ENCODE data around the gene CTSZ. TPM values are rescaled to one million over a fixed set of nuclear protein-coding genes. Genes with fewer than 3 reads are reported as not detected.
"Not testable (repeated sequence)": the region's sequence is repeated elsewhere in the genome, so short reads cannot be mapped to it uniquely, and the experiment has no call there.

CTSZ gene
- total RNA-seq, 4 donors from 2014 or later, result 165 to 410 (median 217) TPM

DNA sequence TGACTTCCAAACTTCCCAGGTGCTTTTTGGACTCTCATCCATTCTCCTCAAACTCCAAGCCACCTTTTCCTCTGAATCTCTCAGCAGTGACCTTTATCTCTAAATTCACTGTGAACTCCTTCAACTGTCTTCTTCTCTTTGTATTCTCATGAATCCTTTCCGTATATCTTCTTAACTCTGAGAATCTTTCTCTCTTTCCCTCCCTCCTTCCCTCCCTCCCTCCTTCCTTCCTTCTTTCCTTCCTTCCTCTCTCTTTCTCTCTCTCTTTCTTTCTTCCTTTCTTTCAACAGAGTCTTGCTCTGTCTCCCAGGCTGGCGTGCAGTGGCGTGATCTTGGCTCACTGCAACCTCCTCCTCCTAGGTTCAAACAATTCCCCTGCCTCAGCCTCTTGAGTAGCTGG is 39.8 kb upstream of the CTSZ start:
- TF ChIP-seq, protein P1, sequence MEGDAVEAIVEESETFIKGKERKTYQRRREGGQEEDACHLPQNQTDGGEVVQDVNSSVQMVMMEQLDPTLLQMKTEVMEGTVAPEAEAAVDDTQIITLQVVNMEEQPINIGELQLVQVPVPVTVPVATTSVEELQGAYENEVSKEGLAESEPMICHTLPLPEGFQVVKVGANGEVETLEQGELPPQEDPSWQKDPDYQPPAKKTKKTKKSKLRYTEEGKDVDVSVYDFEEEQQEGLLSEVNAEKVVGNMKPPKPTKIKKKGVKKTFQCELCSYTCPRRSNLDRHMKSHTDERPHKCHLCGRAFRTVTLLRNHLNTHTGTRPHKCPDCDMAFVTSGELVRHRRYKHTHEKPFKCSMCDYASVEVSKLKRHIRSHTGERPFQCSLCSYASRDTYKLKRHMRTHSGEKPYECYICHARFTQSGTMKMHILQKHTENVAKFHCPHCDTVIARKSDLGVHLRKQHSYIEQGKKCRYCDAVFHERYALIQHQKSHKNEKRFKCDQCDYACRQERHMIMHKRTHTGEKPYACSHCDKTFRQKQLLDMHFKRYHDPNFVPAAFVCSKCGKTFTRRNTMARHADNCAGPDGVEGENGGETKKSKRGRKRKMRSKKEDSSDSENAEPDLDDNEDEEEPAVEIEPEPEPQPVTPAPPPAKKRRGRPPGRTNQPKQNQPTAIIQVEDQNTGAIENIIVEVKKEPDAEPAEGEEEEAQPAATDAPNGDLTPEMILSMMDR (IDR thresholded peaks at IDR 0.05), result no peak
- no peak for DNase-seq (ENCODE audit: low spot score)
- ATAC-seq (ENCODE audit: low FRiP score), result no peak

DNA sequence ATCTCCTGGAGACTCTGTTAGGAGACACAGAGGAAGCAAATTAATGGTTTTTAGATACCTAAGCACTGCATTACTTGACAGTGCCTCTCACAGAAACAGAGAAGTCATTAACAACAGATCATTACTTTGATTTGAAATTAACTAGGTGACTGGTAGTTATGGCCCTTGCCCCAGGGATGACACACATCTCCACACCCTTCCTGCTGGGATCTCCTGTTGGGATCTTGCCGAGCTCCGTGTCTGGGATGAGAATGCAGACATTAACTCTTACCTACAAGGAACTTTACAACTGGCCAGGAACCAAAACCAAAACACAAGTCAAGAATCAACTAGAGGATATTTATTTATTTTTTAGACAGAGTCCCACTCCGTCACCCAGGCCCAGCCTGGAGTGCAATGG is 37.7 kb upstream of the CTSZ start:
- DNase-seq (ENCODE audit: low spot score) (no peak), ATAC-seq (ENCODE audit: low FRiP score) (no peak)
- TF ChIP-seq, protein P1 (IDR thresholded peaks at IDR 0.05), result no peak

DNA sequence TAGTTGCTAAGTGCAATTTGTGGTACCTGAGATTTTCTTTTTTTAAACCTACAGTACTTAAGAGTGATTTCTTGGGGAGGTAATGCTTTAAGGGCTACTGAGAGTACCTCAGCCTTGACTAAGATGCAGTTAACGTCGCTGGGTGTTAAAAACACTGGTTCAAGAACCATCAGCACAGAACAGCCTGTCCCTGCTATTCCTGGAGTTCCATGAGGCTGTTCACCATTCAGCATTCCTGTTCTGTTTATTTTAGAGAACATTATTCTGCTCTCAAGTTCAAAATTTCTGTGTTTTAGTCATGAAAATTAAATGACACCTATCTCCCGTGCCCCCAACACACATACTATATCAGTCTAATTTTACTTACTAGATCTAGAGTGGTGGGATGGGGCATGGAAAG is 37.2 kb upstream of the CTSZ start:
- TF ChIP-seq, protein P1 (IDR thresholded peaks at IDR 0.05), result no peak

DNA sequence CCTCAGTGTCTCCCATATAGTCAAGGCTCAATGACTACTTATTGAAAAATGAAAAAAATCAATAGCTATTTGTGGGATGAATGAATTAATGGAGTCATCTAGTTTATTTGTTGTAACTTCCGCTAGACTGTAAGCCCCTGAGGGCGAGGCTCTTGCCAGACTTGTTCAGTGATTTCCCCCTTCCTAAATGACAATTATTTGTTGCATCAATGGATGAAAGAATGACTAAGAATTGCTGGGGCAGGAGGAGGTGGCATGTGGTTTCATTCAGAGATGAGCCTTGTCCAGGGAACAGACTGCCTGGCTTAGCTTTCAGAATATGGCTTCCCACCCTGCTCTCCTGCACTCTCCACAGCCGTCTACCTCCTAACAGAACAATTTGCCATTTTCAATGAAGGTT is 36.6 kb upstream of the CTSZ start:
- ATAC-seq (ENCODE audit: low FRiP score), result no peak
- no peak for DNase-seq (ENCODE audit: low spot score)
- TF ChIP-seq, protein P1 (IDR thresholded peaks at IDR 0.05), result no peak

More for the DNA sequence above, 37.2 kb upstream of the CTSZ start:
- ATAC-seq (ENCODE audit: low FRiP score), result no peak
- no peak for DNase-seq (ENCODE audit: low spot score)

DNA sequence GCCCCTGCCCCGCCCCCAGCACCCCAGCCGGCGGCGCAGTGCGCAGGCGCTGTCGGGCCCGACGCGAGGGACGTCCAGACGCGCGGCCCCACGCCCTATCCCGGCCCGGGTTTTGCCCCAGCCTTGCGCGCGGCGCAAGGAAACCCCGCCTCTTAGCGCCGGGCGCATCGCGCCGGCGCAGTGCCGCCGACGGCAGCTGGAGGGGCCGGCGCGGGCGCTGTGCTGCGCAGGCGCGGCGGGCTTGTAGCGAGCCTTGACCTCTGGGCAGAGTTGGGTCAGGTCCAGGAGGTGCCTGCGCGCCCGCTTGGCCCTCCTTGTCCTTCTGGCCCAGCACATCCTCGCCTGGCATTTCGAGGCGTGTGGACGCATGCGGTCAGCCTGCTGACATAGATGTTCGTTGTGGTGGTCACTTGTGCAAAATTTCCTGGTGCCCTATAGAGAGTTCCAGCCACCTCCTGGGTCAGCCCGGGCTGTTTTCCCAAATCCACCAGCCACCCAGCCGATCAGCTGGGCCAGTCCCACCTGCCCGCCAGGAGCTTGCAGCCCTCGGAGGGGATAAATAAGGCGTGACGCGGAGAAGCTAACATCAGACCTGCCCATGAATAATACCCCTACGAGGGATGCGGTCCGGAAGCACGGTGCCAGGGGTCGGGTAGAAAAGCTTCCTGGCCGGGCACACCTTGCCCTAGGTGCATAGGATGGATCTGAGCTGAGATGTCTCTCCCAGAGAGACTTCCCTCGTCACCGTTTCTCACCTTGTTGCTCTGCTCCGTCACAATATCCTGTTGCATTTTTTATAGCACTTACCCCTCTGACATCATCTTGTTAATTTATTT is 36.0 kb upstream of the CTSZ start:
- DNase-seq (ENCODE audit: low spot score) (peak; percentile 67), ATAC-seq (ENCODE audit: low FRiP score) (peak; percentile 99)
- TF ChIP-seq, protein P1 (IDR thresholded peaks at IDR 0.05), result no peak

DNA sequence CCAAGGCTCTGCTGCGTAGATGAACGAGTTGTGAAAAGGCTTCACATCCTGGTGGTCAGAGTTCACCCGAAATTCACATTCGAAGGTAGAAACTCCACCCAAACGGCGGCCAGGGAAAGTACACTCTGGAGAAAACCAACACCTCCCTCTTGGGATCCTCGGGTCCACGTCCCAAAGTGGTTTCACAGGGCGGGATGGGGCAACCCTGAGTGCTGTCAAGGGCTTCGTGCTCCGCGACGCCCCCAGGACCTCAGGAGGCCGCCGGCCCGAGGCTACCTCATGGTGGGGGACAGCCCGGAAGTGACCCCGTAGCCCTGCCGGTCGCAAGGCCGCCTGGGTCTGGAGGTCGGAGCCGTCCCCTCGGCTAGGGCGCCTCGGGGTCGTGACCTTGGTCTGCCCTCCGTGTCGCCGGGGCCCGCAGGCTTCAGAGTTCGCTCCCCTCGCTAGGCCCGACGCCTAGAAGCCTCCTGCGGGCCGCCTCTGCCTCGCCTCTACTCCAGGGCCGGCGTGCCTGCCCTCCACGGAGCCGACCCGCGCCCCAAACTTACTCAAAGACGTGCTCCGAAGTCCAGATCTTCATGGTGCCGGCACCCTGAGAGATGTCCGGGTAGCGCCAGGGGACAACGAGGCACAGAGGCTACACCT is 35.2 kb upstream of the CTSZ start, which contains the start of gene PRELID3B:
Gene PRELID3B (minus strand): TSS at position 636 of the 645 bp plus-strand sequence. CDS start 56 bp downstream, at position 580.
- TF ChIP-seq, protein P1 (IDR thresholded peaks at IDR 0.05), result no peak
- peak; percentile 67 for ATAC-seq (ENCODE audit: low FRiP score)
- DNase-seq (ENCODE audit: low spot score), result no peak

DNA sequence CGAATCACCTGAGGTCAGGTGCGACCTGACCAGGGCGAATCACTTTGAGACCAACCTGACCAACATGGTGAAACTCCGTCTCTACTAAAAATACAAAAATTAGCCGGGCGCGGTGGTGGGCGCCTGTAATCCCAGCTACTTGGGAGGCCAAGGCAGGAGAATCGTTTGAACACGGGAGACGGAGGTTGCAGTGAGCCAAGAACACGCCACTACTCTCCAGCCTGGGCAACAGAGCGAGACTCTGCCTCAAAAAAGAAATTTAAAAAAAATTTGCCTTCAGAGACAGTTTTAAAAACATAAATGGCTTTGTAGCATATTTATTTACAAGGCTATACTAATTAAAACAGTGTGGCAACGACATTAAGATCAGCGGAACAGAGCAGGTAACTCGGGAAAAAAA is 34.4 kb upstream of the CTSZ start:
- not testable (repeated sequence) for ATAC-seq (ENCODE audit: low FRiP score)

More for the DNA sequence above, 34.4 kb upstream of the CTSZ start:
- DNase-seq (ENCODE audit: low spot score), result not testable (repeated sequence)
